HepG2 (cell line): Measurements from ENCODE around the gene ROMO1. TPM values are rescaled to one million over a fixed set of nuclear protein-coding genes. Genes with fewer than 3 reads are reported as not detected.

ENCODE experiments used
- ATRX ChIP-seq: sonication (generic); formaldehyde crosslinking; IDR thresholded peaks from 2 replicates; pipeline ENCODE4 v1.4.0; 2020; ENCODE audit warnings: missing genetic modification reagents, borderline replicate concordance
- DNMT3B ChIP-seq: conservative IDR thresholded peaks from 2 replicates; pipeline ENCODE4 v1.6.1; 2016; ENCODE audit warnings: missing biosample characterization, control low read depth
- EP300 ChIP-seq, 3 experiments: sonication (generic) in 1 of 3; formaldehyde crosslinking in 1 of 3; IDR thresholded peaks; 2 replicates each; pipeline versions ENCODE4 v1.5.1 to v1.6.1; 2011 to 2020; ENCODE audit warnings: low read depth in 2 of 3, low read length in 2 of 3, borderline replicate concordance in 1 of 3, improper control_type of control experiment in 1 of 3, mild to moderate bottlenecking in 1 of 3, missing genetic modification reagents in 1 of 3, moderate library complexity in 1 of 3
- FOXP1 ChIP-seq, 2 experiments: fragments of 450-650 bp in 1 of 2; IDR thresholded peaks; 2 replicates each; pipeline ENCODE4 v1.6.1; 2017 to 2018; ENCODE audit warnings: antibody characterized with exemption in 1 of 2
- HMG20B ChIP-seq: conservative IDR thresholded peaks from 2 replicates; pipeline ENCODE4 v1.6.1; 2016; ENCODE audit warnings: missing genetic modification reagents, missing compliant biosample characterization
- LCORL ChIP-seq, 2 experiments: fragments of 450-650 bp in 1 of 2; sonication (generic) in 1 of 2; formaldehyde crosslinking in 1 of 2; IDR thresholded peaks; 2 replicates each; pipeline versions ENCODE4 v1.5.0 to v1.6.1; 2017 to 2020; ENCODE audit warnings: antibody characterized with exemption in 1 of 2, missing genetic modification reagents in 1 of 2
- PCBP1 ChIP-seq: fragments of 200-400 bp; formaldehyde crosslinking; IDR thresholded peaks from 2 replicates; pipeline ENCODE4 v1.6.1; 2017; ENCODE audit warnings: mild to moderate bottlenecking, low read depth, low read length, borderline replicate concordance
- PHF20 ChIP-seq: sonication (generic); formaldehyde crosslinking; IDR thresholded peaks from 2 replicates; pipeline ENCODE4 v1.5.0; 2020; ENCODE audit warnings: mild to moderate bottlenecking, missing genetic modification reagents
- SIN3A ChIP-seq: IDR thresholded peaks from 2 replicates; pipeline ENCODE4 v1.6.1; 2011; ENCODE audit warnings: low read depth, mild to moderate bottlenecking, control low read depth, low read length, borderline replicate concordance
- TP53 ChIP-seq: sonication (generic); formaldehyde crosslinking; conservative IDR thresholded peaks from 2 replicates; pipeline ENCODE4 v1.4.0; 2020; ENCODE audit warnings: missing genetic modification reagents
- ZNF224 ChIP-seq: sonication (generic); formaldehyde crosslinking; IDR thresholded peaks from 2 replicates; pipeline ENCODE4 v1.5.0; 2020; ENCODE audit warnings: mild to moderate bottlenecking, missing genetic modification reagents
- ZNF432 ChIP-seq: sonication (generic); formaldehyde crosslinking; IDR thresholded peaks from 2 replicates; pipeline ENCODE4 v1.5.0; 2020; ENCODE audit warnings: missing genetic modification reagents, mild to moderate bottlenecking, borderline replicate concordance
- ZNF780A ChIP-seq: sonication (generic); formaldehyde crosslinking; IDR thresholded peaks from 2 replicates; pipeline ENCODE4 v1.8.0; 2022; ENCODE audit warnings: mild to moderate bottlenecking, missing genetic modification reagents, moderate library complexity
- polyA plus RNA-seq, 8 experiments: library from polyadenylated mRNA; depleted of rRNA in 3 of 8; stranded (reverse) in 7 of 8; unstranded in 1 of 8; fragments of >200 nt; fragmentation: Illumina TruSeq in 4 of 8; extraction: Trizol in 4 of 8; gene quantifications; 2 replicates each; pipeline versions ENCODE4 v1.2.1 to v1.2.3, GENCODE V29; 2011 to 2016; ENCODE audit warnings: low read depth in 4 of 8, missing spikeins in 1 of 8, mixed read lengths in 1 of 8; ENCODE audit not compliant: insufficient read depth in 1 of 8
- total RNA-seq, 5 experiments: library from RNA; depleted of rRNA; stranded (reverse); fragments of >200 nt; fragmentation: Illumina TruSeq; extraction: Trizol; gene quantifications; 2 replicates each; pipeline ENCODE4 v1.2.3, GENCODE V29; 2016; ENCODE audit warnings: low read depth in 1 of 5
- TF ChIP-seq, protein P1 (sequence below): sonication (generic); formaldehyde crosslinking; IDR thresholded peaks from 2 replicates; pipeline ENCODE4 v1.5.0; 2020; ENCODE audit warnings: mild to moderate bottlenecking, missing genetic modification reagents, borderline replicate concordance
- TF ChIP-seq, protein P2 (sequence below): sonication (generic); formaldehyde crosslinking; IDR thresholded peaks from 2 replicates; pipeline ENCODE4 v1.9.0; 2021; ENCODE audit warnings: missing genetic modification reagents, mild to moderate bottlenecking, borderline replicate concordance
- TF ChIP-seq, protein P3 (sequence below): IDR thresholded peaks from 2 replicates; pipeline ENCODE4 v1.6.1; 2016; ENCODE audit warnings: missing compliant biosample characterization, missing genetic modification reagents, borderline replicate concordance
- TF ChIP-seq, protein P4 (sequence below): sonication (generic); formaldehyde crosslinking; IDR thresholded peaks from 2 replicates; pipeline ENCODE4 v1.5.1; 2020; ENCODE audit warnings: missing genetic modification reagents, mild to moderate bottlenecking, borderline replicate concordance
- TF ChIP-seq, protein P5 (sequence below): sonication (generic); formaldehyde crosslinking; conservative IDR thresholded peaks from 2 replicates; pipeline ENCODE4 v1.8.0; 2022; ENCODE audit warnings: mild to moderate bottlenecking, moderate library complexity, missing genetic modification reagents

The ROMO1 gene
- total and polyA plus RNA-seq, 2 of the 13 experiments (the other 11 are each of a cell fraction or from before 2014, with no cell fraction given): 636 to 755 TPM

DNA sequence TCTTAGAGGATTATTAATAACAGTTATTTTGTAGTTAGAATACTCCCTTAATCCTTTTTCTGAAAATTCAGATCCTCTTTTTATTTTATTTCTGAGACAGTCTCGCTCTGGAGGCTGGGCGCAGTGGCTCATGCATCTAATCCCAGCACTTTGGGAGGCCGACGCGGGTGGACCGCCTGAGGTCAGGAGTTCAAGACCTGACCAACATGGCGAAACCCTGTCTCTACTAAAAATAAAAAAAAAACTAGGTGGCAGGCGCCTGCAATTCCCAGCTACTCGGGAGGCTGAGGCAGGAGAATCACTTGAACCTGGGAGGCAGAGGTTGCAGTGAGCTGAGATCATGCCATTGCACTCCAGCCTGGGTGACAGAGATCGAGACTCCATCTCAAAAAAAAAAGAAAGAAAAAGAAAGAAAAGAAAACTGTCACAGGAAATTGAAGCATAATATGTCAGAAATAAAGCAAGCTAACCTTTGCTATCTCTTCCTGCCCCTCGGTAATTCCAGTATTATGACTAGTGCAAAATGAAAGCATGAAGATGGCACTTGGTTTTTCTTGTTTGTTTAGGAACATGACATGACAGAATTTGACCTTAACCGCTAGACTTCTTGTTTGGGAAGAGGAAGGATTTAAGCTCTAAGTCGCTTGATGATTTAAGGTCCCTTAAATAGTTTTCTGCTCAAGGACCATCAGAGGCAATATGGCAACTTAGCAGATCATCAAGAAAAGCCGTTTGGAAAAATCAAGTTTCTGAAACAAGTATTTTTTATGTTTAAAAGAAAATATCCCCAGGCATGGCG is 44.7 kb downstream of the ROMO1 start (continued):
- TF ChIP-seq EP300 (IDR thresholded peaks at IDR 0.05; ENCODE audit: low read depth in 2 of 2, low read length in 2 of 2) (no peak), EP300 (CRISPR knock-in tag; IDR thresholded peaks at IDR 0.05; ENCODE audit: borderline replicate concordance) (peak; percentile 25; the same call in 1 of the 2 replicates), PCBP1 (no peak), ZNF224 (no peak), HMG20B (CRISPR knock-in tag) (0 out of 2 replicates have a peak, but pooled peaks have one; percentile 6), PHF20 (CRISPR knock-in tag) (no peak), FOXP1 (IDR thresholded peaks at IDR 0.05) (no peak), FOXP1 (CRISPR knock-in tag; IDR thresholded peaks at IDR 0.05) (peak; percentile 7; the same call in 1 of the 2 replicates), TP53 (CRISPR knock-in tag) (no peak), ATRX (CRISPR knock-in tag) (no peak), DNMT3B (CRISPR knock-in tag) (peak; percentile 53; the same call in 1 of the 2 replicates), SIN3A (no peak), ZNF432 (CRISPR knock-in tag) (no peak), ZNF780A (CRISPR knock-in tag) (no peak), LCORL (IDR thresholded peaks at IDR 0.05) (peak; percentile 20; the same call in 1 of the 2 replicates), LCORL (CRISPR knock-in tag; IDR thresholded peaks at IDR 0.05) (0 out of 2 replicates have a peak, but pooled peaks have one; percentile 6)
- TF ChIP-seq, protein P1, sequence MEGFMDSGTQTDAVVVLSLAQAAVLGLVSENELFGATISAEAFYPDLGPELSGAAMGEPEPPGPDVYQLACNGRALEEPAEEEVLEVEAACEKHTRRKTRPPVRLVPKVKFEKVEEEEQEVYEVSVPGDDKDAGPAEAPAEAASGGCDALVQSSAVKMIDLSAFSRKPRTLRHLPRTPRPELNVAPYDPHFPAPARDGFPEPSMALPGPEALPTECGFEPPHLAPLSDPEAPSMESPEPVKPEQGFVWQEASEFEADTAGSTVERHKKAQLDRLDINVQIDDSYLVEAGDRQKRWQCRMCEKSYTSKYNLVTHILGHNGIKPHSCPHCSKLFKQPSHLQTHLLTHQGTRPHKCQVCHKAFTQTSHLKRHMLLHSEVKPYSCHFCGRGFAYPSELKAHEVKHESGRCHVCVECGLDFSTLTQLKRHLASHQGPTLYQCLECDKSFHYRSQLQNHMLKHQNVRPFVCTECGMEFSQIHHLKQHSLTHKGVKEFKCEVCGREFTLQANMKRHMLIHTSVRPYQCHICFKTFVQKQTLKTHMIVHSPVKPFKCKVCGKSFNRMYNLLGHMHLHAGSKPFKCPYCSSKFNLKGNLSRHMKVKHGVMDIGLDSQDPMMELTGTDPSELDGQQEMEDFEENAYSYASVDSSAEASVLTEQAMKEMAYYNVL (CRISPR knock-in tag): no peak
- TF ChIP-seq, protein P2, sequence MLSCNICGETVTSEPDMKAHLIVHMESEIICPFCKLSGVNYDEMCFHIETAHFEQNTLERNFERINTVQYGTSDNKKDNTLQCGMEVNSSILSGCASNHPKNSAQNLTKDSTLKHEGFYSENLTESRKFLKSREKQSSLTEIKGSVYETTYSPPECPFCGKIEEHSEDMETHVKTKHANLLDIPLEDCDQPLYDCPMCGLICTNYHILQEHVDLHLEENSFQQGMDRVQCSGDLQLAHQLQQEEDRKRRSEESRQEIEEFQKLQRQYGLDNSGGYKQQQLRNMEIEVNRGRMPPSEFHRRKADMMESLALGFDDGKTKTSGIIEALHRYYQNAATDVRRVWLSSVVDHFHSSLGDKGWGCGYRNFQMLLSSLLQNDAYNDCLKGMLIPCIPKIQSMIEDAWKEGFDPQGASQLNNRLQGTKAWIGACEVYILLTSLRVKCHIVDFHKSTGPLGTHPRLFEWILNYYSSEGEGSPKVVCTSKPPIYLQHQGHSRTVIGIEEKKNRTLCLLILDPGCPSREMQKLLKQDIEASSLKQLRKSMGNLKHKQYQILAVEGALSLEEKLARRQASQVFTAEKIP (CRISPR knock-in tag): no peak
- TF ChIP-seq, protein P3, sequence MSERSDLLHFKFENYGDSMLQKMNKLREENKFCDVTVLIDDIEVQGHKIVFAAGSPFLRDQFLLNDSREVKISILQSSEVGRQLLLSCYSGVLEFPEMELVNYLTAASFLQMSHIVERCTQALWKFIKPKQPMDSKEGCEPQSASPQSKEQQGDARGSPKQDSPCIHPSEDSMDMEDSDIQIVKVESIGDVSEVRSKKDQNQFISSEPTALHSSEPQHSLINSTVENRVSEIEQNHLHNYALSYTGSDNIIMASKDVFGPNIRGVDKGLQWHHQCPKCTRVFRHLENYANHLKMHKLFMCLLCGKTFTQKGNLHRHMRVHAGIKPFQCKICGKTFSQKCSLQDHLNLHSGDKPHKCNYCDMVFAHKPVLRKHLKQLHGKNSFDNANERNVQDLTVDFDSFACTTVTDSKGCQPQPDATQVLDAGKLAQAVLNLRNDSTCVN (CRISPR knock-in tag): no peak
- TF ChIP-seq, protein P4, sequence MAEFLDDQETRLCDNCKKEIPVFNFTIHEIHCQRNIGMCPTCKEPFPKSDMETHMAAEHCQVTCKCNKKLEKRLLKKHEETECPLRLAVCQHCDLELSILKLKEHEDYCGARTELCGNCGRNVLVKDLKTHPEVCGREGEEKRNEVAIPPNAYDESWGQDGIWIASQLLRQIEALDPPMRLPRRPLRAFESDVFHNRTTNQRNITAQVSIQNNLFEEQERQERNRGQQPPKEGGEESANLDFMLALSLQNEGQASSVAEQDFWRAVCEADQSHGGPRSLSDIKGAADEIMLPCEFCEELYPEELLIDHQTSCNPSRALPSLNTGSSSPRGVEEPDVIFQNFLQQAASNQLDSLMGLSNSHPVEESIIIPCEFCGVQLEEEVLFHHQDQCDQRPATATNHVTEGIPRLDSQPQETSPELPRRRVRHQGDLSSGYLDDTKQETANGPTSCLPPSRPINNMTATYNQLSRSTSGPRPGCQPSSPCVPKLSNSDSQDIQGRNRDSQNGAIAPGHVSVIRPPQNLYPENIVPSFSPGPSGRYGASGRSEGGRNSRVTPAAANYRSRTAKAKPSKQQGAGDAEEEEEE (CRISPR knock-in tag): no peak
- TF ChIP-seq, protein P5, sequence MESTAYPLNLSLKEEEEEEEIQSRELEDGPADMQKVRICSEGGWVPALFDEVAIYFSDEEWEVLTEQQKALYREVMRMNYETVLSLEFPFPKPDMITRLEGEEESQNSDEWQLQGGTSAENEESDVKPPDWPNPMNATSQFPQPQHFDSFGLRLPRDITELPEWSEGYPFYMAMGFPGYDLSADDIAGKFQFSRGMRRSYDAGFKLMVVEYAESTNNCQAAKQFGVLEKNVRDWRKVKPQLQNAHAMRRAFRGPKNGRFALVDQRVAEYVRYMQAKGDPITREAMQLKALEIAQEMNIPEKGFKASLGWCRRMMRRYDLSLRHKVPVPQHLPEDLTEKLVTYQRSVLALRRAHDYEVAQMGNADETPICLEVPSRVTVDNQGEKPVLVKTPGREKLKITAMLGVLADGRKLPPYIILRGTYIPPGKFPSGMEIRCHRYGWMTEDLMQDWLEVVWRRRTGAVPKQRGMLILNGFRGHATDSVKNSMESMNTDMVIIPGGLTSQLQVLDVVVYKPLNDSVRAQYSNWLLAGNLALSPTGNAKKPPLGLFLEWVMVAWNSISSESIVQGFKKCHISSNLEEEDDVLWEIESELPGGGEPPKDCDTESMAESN (CRISPR knock-in tag): no peak
